GM19023 (cell line): ENCODE data around the gene PTPRD.

Experiments used
- ATAC-seq: cut with Tn5 transposase; IDR thresholded peaks from one replicate; pipeline ENCODE4 v1.9.1; 2021; ENCODE audit warnings: mild to moderate bottlenecking, moderate library complexity; ENCODE audit not compliant: unreplicated experiment

Gene PTPRD

DNA sequence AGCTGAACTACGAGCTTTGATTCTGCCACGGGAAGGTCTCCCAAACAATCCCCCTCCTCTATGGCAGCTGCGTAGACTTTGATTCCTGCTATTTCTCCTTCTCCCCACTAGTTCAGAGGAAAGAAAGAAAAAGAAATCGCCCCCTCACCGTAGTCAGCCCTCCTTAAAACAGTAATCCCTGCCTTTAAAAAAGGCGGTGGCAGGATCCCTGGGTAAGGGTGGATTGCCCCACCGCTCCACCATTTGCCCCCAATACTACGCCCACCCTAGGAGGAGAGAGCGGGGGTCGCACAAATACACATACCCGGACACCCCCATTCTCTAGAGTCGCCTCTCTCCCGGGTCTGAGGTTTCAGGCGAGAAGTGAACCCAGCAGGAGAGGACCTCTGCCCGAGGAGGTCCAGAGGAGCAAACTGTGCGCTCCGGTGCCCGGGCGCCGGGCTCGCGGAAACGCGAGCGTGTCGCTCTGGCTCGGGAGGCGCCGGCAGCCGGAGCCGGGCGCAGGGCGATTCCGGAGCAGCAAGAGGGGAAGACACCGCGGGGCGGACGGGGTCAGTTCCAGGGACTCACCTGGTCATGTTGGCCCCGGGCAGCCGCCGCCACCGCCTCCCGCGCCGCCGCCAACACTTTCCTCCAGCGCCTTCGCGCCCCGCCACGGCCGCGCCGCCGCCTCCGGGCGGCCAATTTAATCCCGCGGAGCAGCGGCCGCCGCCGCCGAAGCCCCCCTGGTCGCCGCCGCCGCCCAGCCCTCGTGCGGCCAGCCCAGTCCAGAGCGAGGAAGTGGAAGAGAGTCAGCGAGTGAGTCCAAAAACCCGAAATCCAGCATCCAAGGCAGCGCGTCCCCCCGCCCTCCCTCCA lies 1755.5 kb downstream of the PTPRD start:
- ATAC-seq, result no peak

DNA sequence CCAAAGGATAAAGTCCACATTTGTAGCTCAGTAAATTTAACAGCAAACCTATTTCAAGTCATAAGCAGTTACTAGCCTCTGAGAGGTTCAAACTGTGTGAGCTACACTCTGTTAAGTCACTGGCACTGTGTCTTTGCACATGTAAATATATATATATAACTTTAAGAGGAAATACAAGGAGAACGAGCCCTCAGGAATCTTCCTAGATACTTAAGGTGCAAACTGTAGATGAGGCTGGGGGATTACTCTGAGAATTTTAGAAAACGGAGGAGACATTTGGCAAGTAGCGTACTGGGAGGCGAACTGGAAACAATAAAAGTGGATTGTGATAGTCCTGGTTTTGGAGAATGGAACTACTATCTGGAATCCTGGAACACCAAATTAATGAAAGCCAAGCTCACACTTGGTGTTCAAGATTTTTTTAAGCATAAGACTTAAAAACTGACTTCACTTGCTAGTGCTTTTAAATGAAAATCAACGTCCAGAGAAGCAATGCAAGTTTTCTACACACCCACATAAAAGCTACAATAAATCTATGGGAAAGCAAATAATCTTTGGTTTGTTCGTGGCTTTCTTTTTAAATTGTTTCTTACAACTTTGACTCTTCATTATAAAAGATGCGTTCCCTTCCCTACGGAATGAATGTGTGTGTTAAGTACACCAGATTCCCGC lies 1756.3 kb downstream of the PTPRD start:
- ATAC-seq, result no peak

DNA sequence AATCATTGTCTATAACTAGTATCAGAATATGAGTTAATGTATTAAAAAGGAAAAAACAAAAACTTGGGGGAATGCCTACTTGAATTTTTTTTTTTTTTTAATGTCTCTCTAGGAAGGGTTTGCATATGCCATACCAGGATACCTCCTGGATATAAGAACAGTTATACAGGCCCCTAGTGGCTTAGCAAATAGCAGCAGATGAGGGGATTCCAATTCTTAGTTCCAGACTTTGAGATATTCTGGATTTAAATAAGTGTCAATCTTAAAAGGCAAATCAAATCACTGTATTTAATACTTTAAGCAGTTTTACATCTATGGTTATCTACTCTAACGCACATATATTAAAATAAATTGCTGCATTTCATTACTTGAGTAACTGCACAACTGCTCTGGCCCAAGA lies 1757.8 kb downstream of the PTPRD start:
- ATAC-seq, result no peak

DNA sequence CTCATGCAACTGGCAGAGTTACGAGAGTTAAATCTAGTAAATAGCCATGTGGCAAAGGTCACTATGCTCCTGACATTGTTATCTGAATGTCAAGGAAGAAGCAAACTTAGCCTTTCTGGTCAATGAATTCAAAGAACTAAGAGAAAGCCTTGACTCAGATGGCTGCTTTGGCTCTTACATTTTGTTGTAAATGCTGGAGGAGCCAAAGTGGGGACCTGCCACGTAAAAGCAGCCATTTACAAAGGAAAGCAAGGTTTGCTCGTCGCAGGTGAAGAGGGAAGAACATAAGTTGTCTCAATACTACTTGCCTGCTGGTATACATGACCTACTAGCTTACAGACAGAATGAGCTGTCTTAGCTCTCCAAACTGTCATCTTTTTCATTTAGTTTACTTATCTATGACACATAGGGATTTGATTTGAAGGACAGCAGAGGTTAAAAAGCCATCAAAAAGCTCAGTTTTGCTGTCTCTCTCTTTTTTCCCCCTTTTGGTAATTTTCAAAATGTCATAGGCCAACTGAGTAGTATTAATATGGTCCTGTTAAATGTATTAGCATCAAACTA lies 1760.4 kb downstream of the PTPRD start:
- no peak for ATAC-seq

DNA sequence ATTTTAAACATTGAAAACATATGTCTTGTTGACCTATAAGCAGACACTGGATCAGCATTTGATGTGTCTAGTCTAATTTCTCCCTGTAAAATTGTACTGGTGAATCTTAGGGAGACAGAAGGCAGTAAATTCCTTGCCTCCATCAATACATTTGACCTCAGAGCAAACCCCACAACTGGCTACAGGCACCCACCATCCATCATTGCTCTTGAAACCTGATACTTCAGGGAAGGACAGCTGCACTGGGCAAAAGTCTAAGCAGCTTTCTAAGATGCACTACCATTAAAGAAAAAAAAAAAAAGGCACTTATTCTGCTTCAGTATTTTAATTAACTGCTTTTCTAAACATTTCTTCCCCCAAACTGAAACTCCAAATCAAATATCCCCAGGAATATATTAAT lies 1761.9 kb downstream of the PTPRD start:
- no peak for ATAC-seq

DNA sequence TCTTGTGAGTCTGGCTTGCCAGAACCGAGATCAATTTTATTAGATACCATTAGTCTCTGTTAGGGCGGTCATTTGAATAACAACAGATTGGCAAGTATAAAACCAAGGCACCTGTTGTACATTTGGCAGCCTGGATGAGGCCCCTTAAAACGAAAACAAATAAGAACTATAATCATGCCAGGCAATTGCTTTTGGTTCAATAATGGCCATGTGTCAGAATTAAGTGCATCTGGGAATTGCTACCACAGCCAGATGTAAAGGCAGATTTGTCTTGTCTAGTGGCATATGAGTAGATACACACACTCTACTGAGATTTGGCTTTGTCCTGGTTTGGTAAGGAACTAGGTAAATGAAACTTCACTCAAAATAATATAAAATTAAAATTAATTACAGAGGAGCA lies 1767.0 kb downstream of the PTPRD start:
- ATAC-seq, result no peak

DNA sequence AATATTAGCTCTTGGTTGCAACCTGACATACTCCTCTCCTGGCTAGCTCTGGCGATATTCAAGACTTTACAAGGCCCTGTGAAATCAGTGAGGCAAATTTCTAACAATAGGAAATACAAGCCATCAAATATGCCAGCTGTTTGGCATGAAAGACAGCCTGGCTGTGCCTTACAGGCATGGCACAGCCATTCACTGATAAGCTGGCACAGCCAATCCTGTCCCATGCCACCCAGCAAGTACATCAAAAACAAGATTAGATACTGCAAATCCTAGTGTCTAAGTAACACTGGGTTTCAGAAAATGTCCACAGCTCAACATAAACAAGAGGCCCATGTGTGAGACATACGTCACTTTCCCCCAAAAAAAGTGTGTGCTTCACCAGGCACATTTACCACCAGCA lies 1767.4 kb downstream of the PTPRD start:
- no peak for ATAC-seq

DNA sequence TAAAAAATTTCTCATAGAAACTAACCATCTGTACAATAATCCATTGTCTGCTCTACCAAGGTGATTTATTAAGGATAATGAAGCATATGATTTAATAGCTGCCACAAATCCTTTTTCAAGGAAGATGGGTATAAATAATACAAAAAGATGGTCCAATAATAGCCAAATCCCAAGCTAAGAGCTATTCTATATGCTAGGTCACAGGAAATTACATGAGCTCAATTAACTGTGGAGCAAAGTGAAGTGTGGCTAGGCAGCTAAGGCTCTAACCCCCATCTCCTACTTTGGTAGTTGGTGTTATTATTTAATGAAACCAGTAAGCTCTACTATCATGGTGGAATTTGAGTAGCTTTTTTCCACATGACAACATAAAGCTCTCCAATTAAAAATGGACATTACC lies 1768.3 kb downstream of the PTPRD start:
- ATAC-seq, result no peak

DNA sequence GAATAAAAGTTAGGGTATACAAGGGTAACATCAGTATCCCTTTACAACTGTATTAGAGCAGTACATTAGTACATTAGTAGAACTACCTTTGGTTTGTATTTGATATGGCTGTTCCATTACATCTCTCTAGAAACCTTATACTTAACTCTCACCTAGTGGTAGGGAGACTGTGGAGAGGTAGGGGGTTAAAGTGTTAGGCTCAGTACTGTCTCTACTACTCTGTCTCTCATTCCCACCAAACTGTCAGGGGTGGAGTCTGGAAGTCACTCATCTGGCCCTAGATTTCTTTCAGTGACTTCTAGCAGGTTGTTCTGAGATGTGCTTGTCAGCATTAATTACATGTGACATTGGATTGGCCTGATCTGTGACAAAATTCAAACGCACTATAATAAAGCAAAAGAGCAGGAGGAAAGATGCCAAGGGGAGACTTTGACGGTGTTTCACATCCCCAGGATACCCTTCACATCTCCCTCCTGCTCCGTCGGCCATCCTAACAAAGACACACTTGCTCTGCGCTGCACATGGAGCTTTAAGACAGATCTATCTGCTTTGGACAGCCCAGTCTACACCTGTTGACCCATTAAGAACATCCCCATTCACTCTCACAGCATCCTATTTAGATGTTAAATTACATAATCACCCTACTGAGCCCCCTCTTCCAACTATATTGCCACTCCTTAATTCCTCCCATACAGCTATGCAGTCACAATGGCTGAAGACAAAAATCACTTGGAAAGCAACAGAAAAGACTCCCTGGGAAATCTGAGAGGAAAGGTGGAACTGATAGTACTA lies 1770.2 kb downstream of the PTPRD start:
- ATAC-seq, result no peak

DNA sequence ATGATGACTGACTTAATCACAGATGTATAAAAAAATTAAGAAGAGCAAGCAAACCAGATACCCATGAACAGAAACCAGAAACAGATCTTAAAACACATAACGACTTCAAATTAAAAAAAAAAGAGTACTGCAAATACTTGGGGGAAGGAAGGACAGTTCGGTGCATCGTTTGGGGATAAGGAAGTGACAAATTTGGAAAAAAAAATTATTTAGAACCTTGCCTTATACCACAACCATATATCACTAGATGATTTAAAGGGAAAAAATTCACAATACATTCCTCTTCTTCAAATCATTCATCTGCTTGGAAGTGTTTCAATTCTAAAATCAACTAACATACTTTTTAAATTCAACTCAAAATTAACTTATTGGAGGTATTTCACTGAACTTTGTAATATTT lies 1774.7 kb downstream of the PTPRD start:
- no peak for ATAC-seq

DNA sequence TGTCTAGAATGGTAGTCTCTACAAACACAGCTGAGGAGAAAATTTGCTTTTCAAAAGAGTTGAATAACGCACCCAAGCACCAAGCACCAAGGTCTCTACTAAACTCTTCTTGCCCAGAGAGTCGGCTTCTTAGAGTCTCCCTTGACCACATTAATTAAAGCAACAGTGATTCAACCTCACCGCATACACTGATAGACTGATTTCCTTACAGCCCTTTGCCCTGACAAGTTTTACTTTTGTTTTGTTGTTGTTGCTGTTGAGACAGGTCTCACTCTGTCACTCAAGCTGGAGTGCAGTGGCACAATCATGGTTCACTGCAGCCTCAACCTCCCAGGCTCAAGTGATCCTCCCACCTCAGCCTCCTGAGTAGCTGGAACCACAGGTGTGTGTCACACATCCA lies 1777.5 kb downstream of the PTPRD start:
- no peak for ATAC-seq

DNA sequence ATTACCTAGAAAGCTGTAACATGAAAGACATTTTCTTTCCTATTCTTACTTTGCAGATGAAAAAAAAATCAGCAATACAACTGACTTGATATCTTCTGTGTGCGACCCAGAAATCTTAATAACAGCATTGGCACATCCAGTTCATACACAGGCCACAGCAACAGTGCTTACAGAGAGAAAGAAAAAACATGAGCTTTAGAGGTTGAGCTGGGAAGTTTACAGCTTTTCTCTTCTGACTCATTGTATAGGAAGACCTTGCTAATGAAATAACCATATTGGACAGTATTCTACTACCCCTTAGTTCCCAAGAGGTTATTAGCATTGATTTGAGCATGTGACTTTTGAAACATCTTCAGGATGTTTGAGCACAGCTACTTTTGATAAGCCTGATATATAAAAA lies 1779.8 kb downstream of the PTPRD start:
- ATAC-seq, result no peak

DNA sequence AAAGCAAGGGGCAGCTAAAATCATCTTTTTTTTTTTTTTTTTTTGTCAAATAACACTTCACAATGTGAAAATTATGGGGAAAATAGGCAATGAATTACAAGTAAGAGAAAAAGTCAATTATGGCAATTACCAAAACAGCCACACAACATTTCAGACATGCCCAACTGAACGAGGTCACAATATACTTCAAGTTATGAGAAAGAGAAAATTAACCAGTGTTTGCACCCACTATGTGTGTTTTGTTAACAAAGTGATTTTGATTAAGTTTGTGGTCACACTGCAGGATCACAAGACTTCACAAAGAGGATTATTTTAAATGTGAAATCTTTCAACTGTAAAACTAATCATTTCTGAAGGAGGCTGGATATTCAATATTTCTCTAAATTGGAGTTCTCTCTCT lies 1780.4 kb downstream of the PTPRD start:
- no peak for ATAC-seq

DNA sequence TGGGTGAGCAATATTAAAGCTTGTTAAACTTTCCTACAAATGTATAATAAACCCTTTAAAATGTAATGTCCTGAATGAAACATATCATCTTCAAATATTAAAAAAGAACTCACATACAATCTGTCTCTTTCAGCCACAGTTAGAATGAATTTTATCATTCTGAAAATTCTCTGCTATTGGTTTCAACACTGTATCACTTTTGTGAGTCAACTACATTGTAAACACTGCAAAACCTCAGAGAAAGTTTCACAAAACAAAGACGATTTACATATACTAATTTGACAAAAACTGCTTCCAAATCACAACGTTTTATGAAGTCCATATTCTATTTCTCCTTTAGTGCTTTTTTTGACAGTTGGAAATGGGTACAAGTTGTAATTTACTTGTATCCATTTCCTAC lies 1781.2 kb downstream of the PTPRD start:
- ATAC-seq, result no peak

DNA sequence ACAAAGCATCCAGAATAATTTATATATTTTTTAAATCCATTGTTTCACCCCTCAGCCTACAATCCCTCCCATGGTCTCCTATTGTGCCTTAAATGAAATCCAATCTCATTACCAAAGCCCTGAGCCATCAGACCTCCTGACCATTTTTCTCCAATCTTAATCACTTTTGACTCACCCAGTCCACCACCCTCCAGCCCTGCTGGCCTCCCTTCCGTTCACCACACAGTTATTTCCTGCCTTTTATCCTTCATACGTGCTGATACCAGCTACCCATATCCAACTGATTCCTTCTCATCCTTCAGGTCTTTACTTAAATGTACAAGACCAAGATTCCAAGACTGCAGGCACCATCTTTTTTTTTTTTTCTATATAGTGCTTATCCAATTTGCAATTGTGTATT lies 1786.5 kb downstream of the PTPRD start:
- no peak for ATAC-seq

DNA sequence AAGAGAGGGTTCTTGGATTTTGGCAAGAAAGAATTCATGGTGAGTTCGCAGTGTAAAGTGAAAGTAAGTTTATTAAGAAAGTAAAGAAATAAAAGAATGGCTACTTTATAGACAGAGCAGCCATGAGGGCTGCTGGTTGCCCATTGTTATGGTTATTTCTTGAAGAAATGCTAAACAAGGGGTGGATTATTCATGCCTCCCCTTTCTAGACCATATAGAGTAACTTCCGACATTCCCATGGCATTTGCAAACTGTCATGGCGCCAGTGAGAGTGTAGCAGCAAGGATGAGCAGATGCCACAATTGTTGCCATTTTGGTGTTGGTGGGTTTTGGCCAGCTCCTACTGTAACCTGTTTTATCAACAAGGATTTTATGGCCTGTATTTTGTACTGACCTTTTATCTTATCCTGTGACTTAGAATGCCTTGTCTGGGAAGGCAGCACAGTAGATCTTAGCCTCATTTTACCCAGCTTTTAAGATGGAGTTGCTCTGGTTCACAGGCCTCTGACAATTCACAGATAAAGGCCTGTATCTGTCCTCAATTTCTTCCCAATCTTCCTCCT lies 1787.1 kb downstream of the PTPRD start:
- no peak for ATAC-seq

DNA sequence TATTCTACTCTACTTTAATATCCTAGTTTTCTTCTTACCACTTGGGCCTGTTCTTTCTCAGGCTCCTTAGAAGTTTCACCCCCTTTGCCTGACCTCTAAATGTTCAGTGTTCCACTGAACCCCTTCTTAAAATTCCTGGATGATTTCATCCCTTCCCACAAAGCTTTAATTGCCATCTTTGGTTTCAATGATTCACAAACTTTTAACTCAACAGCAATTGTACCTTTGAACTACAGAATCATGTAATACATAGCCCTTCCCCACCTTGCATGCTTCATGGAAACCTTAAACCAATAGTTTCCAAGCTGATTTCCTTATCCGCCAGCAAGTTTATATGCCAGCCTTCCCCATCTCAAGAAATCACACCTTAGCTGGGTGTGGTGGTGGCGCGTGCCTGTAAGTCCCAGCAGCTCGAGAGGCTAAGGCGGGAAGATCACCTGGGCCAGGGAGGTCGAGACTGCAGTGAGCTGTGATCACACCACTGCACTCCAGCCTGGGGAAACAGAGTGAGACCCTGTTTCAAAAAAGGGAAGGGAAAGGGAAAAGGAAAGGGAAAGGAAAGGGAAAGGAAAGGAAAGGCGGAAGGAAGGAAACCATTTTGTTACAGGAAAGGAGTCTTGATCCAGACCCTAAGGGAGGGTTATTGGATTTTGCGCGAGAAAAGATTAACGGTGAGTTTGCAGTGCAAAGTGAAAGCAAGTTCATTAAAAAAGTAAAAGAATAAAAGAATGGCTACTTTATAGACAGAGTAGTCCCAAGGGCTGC lies 1789.5 kb downstream of the PTPRD start:
- no peak for ATAC-seq

DNA sequence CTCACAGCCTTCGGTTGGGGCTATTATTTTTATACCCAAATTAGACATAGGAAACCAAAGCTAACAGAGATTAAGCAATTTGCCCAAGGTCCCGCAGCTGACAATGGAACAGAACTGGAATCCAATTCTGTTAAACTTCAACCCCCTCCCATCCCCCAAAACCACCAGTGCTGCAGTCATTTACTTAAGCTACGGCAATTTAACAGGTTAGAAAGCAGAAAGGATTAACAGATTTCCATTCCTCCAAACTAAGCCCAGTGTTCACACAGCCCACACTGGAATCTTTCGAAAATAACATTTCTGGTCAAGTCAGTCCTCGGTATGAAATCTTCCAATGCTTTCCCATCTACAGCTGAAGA lies 1790.2 kb downstream of the PTPRD start:
- ATAC-seq, result no peak

DNA sequence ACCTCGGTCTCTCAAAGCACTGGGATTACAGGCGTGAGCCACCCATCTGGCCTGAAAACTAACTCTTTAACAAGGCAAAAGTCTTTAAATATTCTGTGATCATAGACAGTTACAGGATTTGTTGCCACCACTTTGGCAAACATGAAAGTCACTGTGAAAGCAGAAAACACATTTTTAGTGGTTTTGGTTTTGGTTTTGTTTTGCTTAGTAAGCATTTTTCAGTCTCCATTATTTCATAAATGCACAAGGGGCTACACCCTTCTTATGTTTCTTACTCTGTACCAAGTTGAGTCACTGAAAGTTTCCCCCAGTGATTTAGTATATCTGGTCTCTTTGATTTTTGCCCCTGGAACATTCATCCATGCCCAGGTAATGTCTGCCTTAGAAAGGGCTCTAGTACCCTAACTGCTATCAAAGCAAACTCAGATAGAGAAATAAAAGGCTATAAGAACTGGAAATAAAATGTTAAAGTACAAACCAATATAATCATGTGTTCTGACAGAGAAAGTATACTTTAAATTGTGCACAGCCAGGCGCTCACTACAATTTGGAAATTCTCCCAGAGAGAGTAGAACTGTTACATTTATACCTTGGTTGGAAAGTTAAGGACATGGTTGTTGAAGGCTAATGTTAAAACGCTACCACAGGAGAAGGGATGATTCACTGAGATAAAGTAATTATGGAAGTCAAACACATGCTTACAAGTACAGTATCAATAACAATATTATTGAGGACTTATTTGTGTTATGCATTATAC lies 1790.7 kb downstream of the PTPRD start:
- no peak for ATAC-seq

DNA sequence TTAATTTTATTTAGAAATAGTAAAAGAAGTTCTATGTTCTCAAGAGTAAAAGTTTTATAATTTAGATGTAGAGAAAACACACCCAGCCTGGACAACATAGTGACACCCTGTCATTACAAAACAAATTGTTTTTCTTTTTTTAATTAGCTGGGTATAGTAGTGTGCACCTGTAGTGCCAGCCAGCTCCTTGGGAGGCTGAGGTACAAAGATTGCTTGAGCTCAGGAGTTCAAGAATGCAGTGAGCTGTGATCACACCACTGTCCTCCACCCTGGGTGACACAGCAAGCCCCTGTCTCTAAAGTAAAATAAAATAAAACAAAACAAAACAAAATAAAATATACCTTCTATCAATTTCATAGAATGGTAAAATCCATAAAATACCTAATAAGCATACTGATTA lies 1795.5 kb downstream of the PTPRD start:
- no peak for ATAC-seq
